WTC11 (cell line): Measurements from ENCODE around the gene HNF1B. TPM values are rescaled to one million over a fixed set of nuclear protein-coding genes. Genes with fewer than 3 reads are reported as not detected.
A peak's percentile ranks its signal among the peaks of the same experiment; 100 is the strongest.

Experiments used
- ATAC-seq: fragments of 200-7000 bp; cut with Tn5 transposase; 2 replicates; pipeline ENCODE4 v1.10.0; 2021; ENCODE audit warnings: mild to moderate bottlenecking, moderate library complexity
- Bru-seq: library from RNA; stranded (reverse); fragments of 400-500 nt; gene quantifications from one replicate; lab custom pipeline; 2021; lab: Mats Ljungman, UMichigan
- CTCF ChIA-PET: fragments of 300-600 bp; sonication (Branson Sonifier 250); formaldehyde crosslinking; loops from one replicate; lab custom pipeline; 2021; ENCODE audit warnings: antibody characterized with exemption; lab: Charles Lee
- POLR2A ChIA-PET: fragments of 350-600 bp; sonication (Branson Sonifier 250); formaldehyde crosslinking; loops from one replicate; lab custom pipeline; 2021; ENCODE audit warnings: antibody characterized with exemption; lab: Charles Lee
- DNase-seq: peaks from one replicate; pipeline ENCODE4 v3.0.0; 2021; ENCODE audit warnings: low spot score
- H3K27ac Mint-ChIP-seq: 2 replicates; pipeline ENCODE4 v1.8.0; 2021; ENCODE audit warnings: mixed read lengths
- H3K27me3 Mint-ChIP-seq: 2 replicates; pipeline ENCODE4 v1.8.0; 2021; ENCODE audit warnings: low read depth, mild to moderate bottlenecking, moderate library complexity, mixed read lengths
- H3K36me3 Mint-ChIP-seq: 2 replicates; pipeline ENCODE4 v1.8.0; 2021; ENCODE audit warnings: mixed read lengths
- H3K4me1 Mint-ChIP-seq: 2 replicates; pipeline ENCODE4 v1.8.0; 2022; ENCODE audit warnings: mixed read lengths
- H3K4me3 Mint-ChIP-seq: 2 replicates; pipeline ENCODE4 v1.8.0; 2021; ENCODE audit warnings: mild to moderate bottlenecking, moderate library complexity, mixed read lengths
- H3K9me3 Mint-ChIP-seq: 2 replicates; pipeline ENCODE4 v1.8.0; 2021; ENCODE audit warnings: mixed read lengths
- ATF1 ChIP-seq: sonication (generic); formaldehyde crosslinking; IDR thresholded peaks from 2 replicates; pipeline ENCODE4 v1.8.1; 2023; ENCODE audit warnings: mild to moderate bottlenecking, moderate library complexity, missing genetic modification reagents
- CBFB ChIP-seq: sonication (generic); formaldehyde crosslinking; IDR thresholded peaks from 2 replicates; pipeline ENCODE4 v1.8.1; 2022; ENCODE audit warnings: mild to moderate bottlenecking, low read depth, missing genetic modification reagents
- CREB1 ChIP-seq: sonication (generic); formaldehyde crosslinking; IDR thresholded peaks from 2 replicates; pipeline ENCODE4 v1.8.0; 2023; ENCODE audit warnings: mild to moderate bottlenecking, missing genetic modification reagents
- FOXK1 ChIP-seq: sonication (generic); formaldehyde crosslinking; IDR thresholded peaks from 2 replicates; pipeline ENCODE4 v1.8.0; 2022; ENCODE audit warnings: mild to moderate bottlenecking, moderate library complexity, missing genetic modification reagents
- GABPB1 ChIP-seq: sonication (generic); formaldehyde crosslinking; IDR thresholded peaks from 2 replicates; pipeline ENCODE4 v1.8.1; 2023; ENCODE audit warnings: mild to moderate bottlenecking, missing genetic modification reagents
- MLX ChIP-seq: sonication (generic); formaldehyde crosslinking; IDR thresholded peaks from 2 replicates; pipeline ENCODE4 v1.8.1; 2023; ENCODE audit warnings: mild to moderate bottlenecking, missing genetic modification reagents, moderate library complexity
- OVOL2 ChIP-seq: fragments of 250-450 bp; sonication (Bioruptor Pico); IDR thresholded peaks from 2 replicates; pipeline ENCODE4 v1.9.0; 2021; ENCODE audit warnings: mild to moderate bottlenecking, borderline replicate concordance
- SP1 ChIP-seq: sonication (generic); formaldehyde crosslinking; conservative IDR thresholded peaks from 2 replicates; pipeline ENCODE4 v1.8.1; 2022; ENCODE audit warnings: missing genetic modification reagents
- USF1 ChIP-seq: sonication (generic); formaldehyde crosslinking; IDR thresholded peaks from 2 replicates; pipeline ENCODE4 v1.8.0; 2022; ENCODE audit warnings: mild to moderate bottlenecking, missing genetic modification reagents
- ZNF138 ChIP-seq: sonication (generic); formaldehyde crosslinking; conservative IDR thresholded peaks from 2 replicates; pipeline ENCODE4 v1.8.1; 2022; ENCODE audit warnings: mild to moderate bottlenecking, moderate library complexity, missing genetic modification reagents
- ZNF281 ChIP-seq: sonication (generic); formaldehyde crosslinking; IDR thresholded peaks from 2 replicates; pipeline ENCODE4 v1.8.0; 2023; ENCODE audit warnings: mild to moderate bottlenecking, missing genetic modification reagents
- ZNF416 ChIP-seq: fragments of 250-450 bp; sonication (Bioruptor Pico); IDR thresholded peaks from 2 replicates; pipeline ENCODE4 v1.9.0; 2021; ENCODE audit warnings: mild to moderate bottlenecking, inconsistent platforms
- ZNF425 ChIP-seq: fragments of 250-450 bp; sonication (Bioruptor Pico); conservative IDR thresholded peaks from 2 replicates; pipeline ENCODE4 v1.9.0; 2021; ENCODE audit warnings: mild to moderate bottlenecking
- long read RNA-seq, 3 experiments: library from RNA in 1 of 3; library from capped mRNA in 1 of 3; library from polyadenylated mRNA in 1 of 3; unstranded in 2 of 3; stranded (forward) in 1 of 3; transcript quantifications; one replicate each; pipeline ENCODE4 v2.0.0, GENCODE V29; 2021
- total RNA-seq: library from RNA; stranded (reverse); gene quantifications from 3 replicates; pipeline ENCODE4 v1.2.3, GENCODE V29; 2021
- TF ChIP-seq, protein P1 (sequence below): sonication (generic); formaldehyde crosslinking; IDR thresholded peaks from 2 replicates; pipeline ENCODE4 v1.8.1; 2023; ENCODE audit warnings: mild to moderate bottlenecking, missing genetic modification reagents
- TF ChIP-seq, protein P2 (sequence below): sonication (generic); formaldehyde crosslinking; IDR thresholded peaks from 2 replicates; pipeline ENCODE4 v1.8.0; 2022; ENCODE audit warnings: mild to moderate bottlenecking, missing genetic modification reagents
- TF ChIP-seq, protein P3 (sequence below): sonication (generic); formaldehyde crosslinking; IDR thresholded peaks from 2 replicates; pipeline ENCODE4 v1.8.0; 2022; ENCODE audit warnings: missing genetic modification reagents

HNF1B gene
- total RNA-seq (0.14 to 0.26 TPM (median 0.23 TPM) in 3 replicates), Bru-seq, nascent RNA (percentile 12 among the genes with signal in this experiment)
- long read RNA-seq, experiment 1, partial matches to known transcripts = 1 of 1 reads
- long read RNA-seq, experiment 1, other reads (novel, unspliced or antisense) = 0 of 1 reads
- long read RNA-seq, experiment 2, partial matches to known transcripts = 1 of 1 reads
- long read RNA-seq, experiment 2, other reads (novel, unspliced or antisense) = 0 of 1 reads
- long read RNA-seq, experiment 3, partial matches to known transcripts = 1 of 1 reads
- long read RNA-seq, experiment 3, other reads (novel, unspliced or antisense) = 0 of 1 reads

DNA sequence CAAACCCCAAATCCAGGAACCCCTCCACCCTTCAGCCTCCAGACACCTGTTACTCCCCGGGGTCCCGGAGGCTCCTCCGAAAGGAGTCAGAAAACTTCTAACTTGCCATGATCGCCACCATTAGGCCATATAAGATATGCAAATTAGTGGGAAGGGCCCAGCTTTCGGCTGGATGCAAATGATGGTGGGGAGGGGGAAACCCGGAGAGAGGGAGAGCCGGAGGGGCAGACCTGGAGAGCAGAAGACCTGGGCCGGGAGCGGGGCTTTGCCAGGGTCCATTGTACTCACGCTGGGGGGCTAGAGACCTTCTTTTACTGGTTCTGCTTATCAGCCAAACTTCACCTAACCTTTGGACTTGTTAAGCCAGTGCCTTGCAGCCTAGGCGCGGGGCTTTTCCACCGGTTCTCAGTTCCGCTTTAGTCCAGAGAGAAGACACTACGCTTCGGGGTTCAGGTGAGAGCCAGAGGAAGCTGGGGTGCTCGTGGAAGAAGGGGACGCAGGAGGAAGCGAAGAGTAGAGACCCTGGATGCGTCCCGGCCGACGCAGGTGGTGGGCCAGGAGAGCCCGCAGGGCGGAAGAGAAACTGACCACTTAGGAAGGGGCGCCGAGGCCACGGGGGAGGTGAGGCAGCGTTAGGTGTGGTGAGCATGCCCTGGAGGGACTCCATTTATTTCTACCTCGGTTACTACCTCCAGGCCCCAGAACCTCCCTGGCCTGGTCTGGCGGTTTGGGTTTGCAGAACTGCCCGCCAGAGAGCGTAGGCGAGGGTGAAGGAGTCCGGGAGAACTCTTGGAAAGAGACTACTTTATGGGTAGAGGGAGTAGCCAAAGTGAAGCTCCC, at the start of gene HNF1B:
Gene HNF1B (minus strand): TSS at position 99 of the 840 bp plus-strand sequence. CDS start 175 bp downstream, outside the sequence.
- no peak within 1 kb of the TSS for H3K27ac Mint-ChIP-seq

DNA sequence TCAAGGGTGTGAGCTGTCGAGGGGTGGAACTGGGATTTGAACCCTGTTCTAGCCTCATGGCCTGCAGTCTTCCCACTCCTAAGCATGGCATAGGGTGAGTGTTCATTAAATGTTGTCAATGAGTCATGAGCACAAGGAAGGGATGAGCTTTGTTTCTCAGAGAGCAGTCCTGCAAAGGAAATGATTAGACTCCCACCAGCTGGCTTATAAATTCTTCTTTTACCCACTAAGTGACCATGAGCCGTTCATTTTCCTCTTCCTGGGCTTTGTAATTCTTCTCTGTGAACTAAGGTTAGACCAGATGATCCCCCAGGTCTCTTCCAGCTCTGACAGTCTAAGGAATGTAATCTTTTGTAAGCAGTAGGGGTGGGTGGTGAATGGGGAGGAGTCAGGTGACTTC, 47.9 kb upstream of the HNF1B start:
- Mint-ChIP-seq H3K27me3 (no peaks in the 10 kb centered on the region), H3K36me3 (peaks cover 3% of the 10 kb centered on the region; the same call in 1 of the 2 replicates), H3K4me1 (peaks cover 10% of the 10 kb centered on the region), H3K4me3 (no peak overlapping the region), H3K27ac (no peak overlapping the region), H3K9me3 (peaks cover 6% of the 10 kb centered on the region)
- no peak for TF ChIP-seq MLX (CRISPR knock-in tag)
- no peak for TF ChIP-seq ZNF416 (CRISPR knock-in tag)
- no peak for TF ChIP-seq USF1 (CRISPR knock-in tag)
- no peak for TF ChIP-seq ZNF138 (CRISPR knock-in tag)
- TF ChIP-seq CREB1 (CRISPR knock-in tag) = no peak
- no peak for TF ChIP-seq FOXK1 (CRISPR knock-in tag)
- no peak for TF ChIP-seq SP1
- no peak for TF ChIP-seq ZNF281 (CRISPR knock-in tag)
- TF ChIP-seq, protein P1, sequence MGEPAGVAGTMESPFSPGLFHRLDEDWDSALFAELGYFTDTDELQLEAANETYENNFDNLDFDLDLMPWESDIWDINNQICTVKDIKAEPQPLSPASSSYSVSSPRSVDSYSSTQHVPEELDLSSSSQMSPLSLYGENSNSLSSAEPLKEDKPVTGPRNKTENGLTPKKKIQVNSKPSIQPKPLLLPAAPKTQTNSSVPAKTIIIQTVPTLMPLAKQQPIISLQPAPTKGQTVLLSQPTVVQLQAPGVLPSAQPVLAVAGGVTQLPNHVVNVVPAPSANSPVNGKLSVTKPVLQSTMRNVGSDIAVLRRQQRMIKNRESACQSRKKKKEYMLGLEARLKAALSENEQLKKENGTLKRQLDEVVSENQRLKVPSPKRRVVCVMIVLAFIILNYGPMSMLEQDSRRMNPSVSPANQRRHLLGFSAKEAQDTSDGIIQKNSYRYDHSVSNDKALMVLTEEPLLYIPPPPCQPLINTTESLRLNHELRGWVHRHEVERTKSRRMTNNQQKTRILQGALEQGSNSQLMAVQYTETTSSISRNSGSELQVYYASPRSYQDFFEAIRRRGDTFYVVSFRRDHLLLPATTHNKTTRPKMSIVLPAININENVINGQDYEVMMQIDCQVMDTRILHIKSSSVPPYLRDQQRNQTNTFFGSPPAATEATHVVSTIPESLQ (CRISPR knock-in tag) = no peak
- no peak for TF ChIP-seq GABPB1 (CRISPR knock-in tag)
- no peak for TF ChIP-seq ATF1 (CRISPR knock-in tag)
- TF ChIP-seq ZNF425 (CRISPR knock-in tag) = no peak
- TF ChIP-seq OVOL2 (CRISPR knock-in tag) = no peak
- TF ChIP-seq CBFB (CRISPR knock-in tag) = no peak
- ATAC-seq (no peak), DNase-seq (no peak)
- ChIA-PET CTCF (interaction anchor here (1.3 to 2.7 kb wide), 5 partner anchors 23 to 144 kb away, joined by 3 to 27 read pairs (median 4); no protein-coding TSS in a partner anchor), POLR2A (no interaction called here)

More for the DNA sequence above, at the start of gene HNF1B:
- ATAC-seq = peak; percentile 61
- H3K27me3 Mint-ChIP-seq = peaks cover 93% of the 10 kb centered on the region
- TF ChIP-seq, protein P2, sequence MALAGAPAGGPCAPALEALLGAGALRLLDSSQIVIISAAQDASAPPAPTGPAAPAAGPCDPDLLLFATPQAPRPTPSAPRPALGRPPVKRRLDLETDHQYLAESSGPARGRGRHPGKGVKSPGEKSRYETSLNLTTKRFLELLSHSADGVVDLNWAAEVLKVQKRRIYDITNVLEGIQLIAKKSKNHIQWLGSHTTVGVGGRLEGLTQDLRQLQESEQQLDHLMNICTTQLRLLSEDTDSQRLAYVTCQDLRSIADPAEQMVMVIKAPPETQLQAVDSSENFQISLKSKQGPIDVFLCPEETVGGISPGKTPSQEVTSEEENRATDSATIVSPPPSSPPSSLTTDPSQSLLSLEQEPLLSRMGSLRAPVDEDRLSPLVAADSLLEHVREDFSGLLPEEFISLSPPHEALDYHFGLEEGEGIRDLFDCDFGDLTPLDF (CRISPR knock-in tag) = no peak
- TF ChIP-seq, protein P3, sequence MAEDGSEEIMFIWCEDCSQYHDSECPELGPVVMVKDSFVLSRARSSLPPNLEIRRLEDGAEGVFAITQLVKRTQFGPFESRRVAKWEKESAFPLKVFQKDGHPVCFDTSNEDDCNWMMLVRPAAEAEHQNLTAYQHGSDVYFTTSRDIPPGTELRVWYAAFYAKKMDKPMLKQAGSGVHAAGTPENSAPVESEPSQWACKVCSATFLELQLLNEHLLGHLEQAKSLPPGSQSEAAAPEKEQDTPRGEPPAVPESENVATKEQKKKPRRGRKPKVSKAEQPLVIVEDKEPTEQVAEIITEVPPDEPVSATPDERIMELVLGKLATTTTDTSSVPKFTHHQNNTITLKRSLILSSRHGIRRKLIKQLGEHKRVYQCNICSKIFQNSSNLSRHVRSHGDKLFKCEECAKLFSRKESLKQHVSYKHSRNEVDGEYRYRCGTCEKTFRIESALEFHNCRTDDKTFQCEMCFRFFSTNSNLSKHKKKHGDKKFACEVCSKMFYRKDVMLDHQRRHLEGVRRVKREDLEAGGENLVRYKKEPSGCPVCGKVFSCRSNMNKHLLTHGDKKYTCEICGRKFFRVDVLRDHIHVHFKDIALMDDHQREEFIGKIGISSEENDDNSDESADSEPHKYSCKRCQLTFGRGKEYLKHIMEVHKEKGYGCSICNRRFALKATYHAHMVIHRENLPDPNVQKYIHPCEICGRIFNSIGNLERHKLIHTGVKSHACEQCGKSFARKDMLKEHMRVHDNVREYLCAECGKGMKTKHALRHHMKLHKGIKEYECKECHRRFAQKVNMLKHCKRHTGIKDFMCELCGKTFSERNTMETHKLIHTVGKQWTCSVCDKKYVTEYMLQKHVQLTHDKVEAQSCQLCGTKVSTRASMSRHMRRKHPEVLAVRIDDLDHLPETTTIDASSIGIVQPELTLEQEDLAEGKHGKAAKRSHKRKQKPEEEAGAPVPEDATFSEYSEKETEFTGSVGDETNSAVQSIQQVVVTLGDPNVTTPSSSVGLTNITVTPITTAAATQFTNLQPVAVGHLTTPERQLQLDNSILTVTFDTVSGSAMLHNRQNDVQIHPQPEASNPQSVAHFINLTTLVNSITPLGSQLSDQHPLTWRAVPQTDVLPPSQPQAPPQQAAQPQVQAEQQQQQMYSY (CRISPR knock-in tag) = peak; percentile 61
- TF ChIP-seq, all 79 proteins: peak for 1
- CTCF ChIA-PET = interaction anchor here (0.6 to 2.9 kb wide), 10 partner anchors 20 to 824 kb away, joined by 3 to 20 read pairs (median 4); partner anchors contain the start of gene SYNRG
- H3K4me3 Mint-ChIP-seq = peak within 1 kb of the TSS; percentile 81
- no peaks in the 10 kb centered on the region for H3K36me3 Mint-ChIP-seq
- H3K9me3 Mint-ChIP-seq = no peaks in the 10 kb centered on the region
- POLR2A ChIA-PET = interaction anchor here (0.6 kb wide), 2 partner anchors 25 to 136 kb away, joined by 3 to 4 read pairs; partner anchors contain the start of gene SYNRG
- DNase-seq = peak; percentile 60
- H3K4me1 Mint-ChIP-seq = peaks cover 24% of the 10 kb centered on the region
